ENCODE results near the gene NEUROD6. TPM values are rescaled to one million over a fixed set of nuclear protein-coding genes. Genes with fewer than 3 reads are reported as not detected.

Gene NEUROD6
- total RNA-seq, 2 experiments from 2014 or later: not detected

- intact Hi-C loops (cut with micrococcal nuclease; ENCODE audit: unreplicated experiment): no loop called here
- H4K20me1 ChIP-seq (ENCODE audit: insufficient read depth, low read length): no peaks in the 10 kb centered on the region
- POLR2A ChIA-PET: no interaction called here
- H3K9me2 ChIP-seq (ENCODE audit: insufficient read depth, low read length): no peaks in the 10 kb centered on the region
- CTCF ChIA-PET (ENCODE audit: unreplicated experiment): no interaction called here
- no peak overlapping the region for H3K4me2 ChIP-seq (ENCODE audit: low read length)
- DNase-seq (ENCODE audit: low spot score): no peak
- H3K27ac ChIP-seq (ENCODE audit: low read depth, low read length, poor library complexity, severe bottlenecking): no peak overlapping the region
- no TSS peak for BruUV-seq (replicated peaks)
- no peaks in the 10 kb centered on the region for H3K79me2 ChIP-seq (ENCODE audit: insufficient read depth, low read depth, low read length)
- H3K4me1 ChIP-seq (ENCODE audit: insufficient read depth, low read length, poor library complexity, severe bottlenecking): no peaks in the 10 kb centered on the region
- no peaks in the 10 kb centered on the region for H3K36me3 ChIP-seq (ENCODE audit: insufficient read depth, low read length)
- H3K4me3 ChIP-seq (ENCODE audit: low read depth, low read length, poor library complexity, severe bottlenecking): no peak overlapping the region
- H3K9me3 ChIP-seq (ENCODE audit: low read length): no peaks in the 10 kb centered on the region
- TF ChIP-seq EZH2phosphoT487 (IDR thresholded peaks at IDR 0.05; ENCODE audit: borderline replicate concordance, low read depth, low read length) (no peak), CTCF (conservative IDR thresholded peaks at IDR 0.05; ENCODE audit: low read length) (no peak)
- no peak overlapping the region for H2AFZ ChIP-seq (ENCODE audit: low read length)
These were observed 615 bp upstream of the NEUROD6 start for GRCh38 chr7:31341141-31341540.

GRCh38 chr7:31340051-31340450 is 475 bp downstream of the NEUROD6 start:
- CTCF ChIA-PET (ENCODE audit: unreplicated experiment): no interaction called here
- no peak overlapping the region for H2AFZ ChIP-seq (ENCODE audit: low read length)
- no peak overlapping the region for H3K27ac ChIP-seq (ENCODE audit: low read depth, low read length, poor library complexity, severe bottlenecking)
- POLR2A ChIA-PET: interaction anchor here (0.9 kb wide), 1 partner anchor 529 kb away, joined by 4 read pairs; no protein-coding TSS in a partner anchor
- intact Hi-C loops (cut with micrococcal nuclease; ENCODE audit: unreplicated experiment): no loop called here
- no peak overlapping the region for H3K4me3 ChIP-seq (ENCODE audit: low read depth, low read length, poor library complexity, severe bottlenecking)
- no peaks in the 10 kb centered on the region for H3K79me2 ChIP-seq (ENCODE audit: insufficient read depth, low read depth, low read length)
- H4K20me1 ChIP-seq (ENCODE audit: insufficient read depth, low read length): no peaks in the 10 kb centered on the region
- DNase-seq (ENCODE audit: low spot score): no peak
- H3K9me3 ChIP-seq (ENCODE audit: low read length): no peaks in the 10 kb centered on the region
- no peaks in the 10 kb centered on the region for H3K4me1 ChIP-seq (ENCODE audit: insufficient read depth, low read length, poor library complexity, severe bottlenecking)
- no peak overlapping the region for H3K4me2 ChIP-seq (ENCODE audit: low read length)
- no peaks in the 10 kb centered on the region for H3K9me2 ChIP-seq (ENCODE audit: insufficient read depth, low read length)
- no peaks in the 10 kb centered on the region for H3K36me3 ChIP-seq (ENCODE audit: insufficient read depth, low read length)
- no TSS peak for BruUV-seq (replicated peaks)
- no peak for TF ChIP-seq EZH2phosphoT487 (IDR thresholded peaks at IDR 0.05; ENCODE audit: borderline replicate concordance, low read depth, low read length)
- TF ChIP-seq CTCF (conservative IDR thresholded peaks at IDR 0.05; ENCODE audit: low read length): no peak

- no peak overlapping the region for H3K27ac ChIP-seq (ENCODE audit: low read depth, low read length, poor library complexity, severe bottlenecking)
- TF ChIP-seq CTCF (conservative IDR thresholded peaks at IDR 0.05; ENCODE audit: low read length) (no peak), EZH2phosphoT487 (IDR thresholded peaks at IDR 0.05; ENCODE audit: borderline replicate concordance, low read depth, low read length) (no peak)
- H3K9me2 ChIP-seq (ENCODE audit: insufficient read depth, low read length): no peaks in the 10 kb centered on the region
- no peak overlapping the region for H2AFZ ChIP-seq (ENCODE audit: low read length)
- DNase-seq (ENCODE audit: low spot score): no peak
- H3K4me2 ChIP-seq (ENCODE audit: low read length): no peak overlapping the region
- H3K9me3 ChIP-seq (ENCODE audit: low read length): no peaks in the 10 kb centered on the region
- intact Hi-C loops (cut with micrococcal nuclease; ENCODE audit: unreplicated experiment): no loop called here
- ChIA-PET CTCF (ENCODE audit: unreplicated experiment) (no interaction called here), POLR2A (no interaction called here)
- no peaks in the 10 kb centered on the region for H3K79me2 ChIP-seq (ENCODE audit: insufficient read depth, low read depth, low read length)
- no TSS peak for BruUV-seq (replicated peaks)
- no peak overlapping the region for H3K4me3 ChIP-seq (ENCODE audit: low read depth, low read length, poor library complexity, severe bottlenecking)
- H3K36me3 ChIP-seq (ENCODE audit: insufficient read depth, low read length): no peaks in the 10 kb centered on the region
- H3K4me1 ChIP-seq (ENCODE audit: insufficient read depth, low read length, poor library complexity, severe bottlenecking): no peaks in the 10 kb centered on the region
- no peaks in the 10 kb centered on the region for H4K20me1 ChIP-seq (ENCODE audit: insufficient read depth, low read length)
These were observed 1.8 kb downstream of the NEUROD6 start for GRCh38 chr7:31338706-31339105.
